Measurements from ENCODE around the gene ENPP7. TPM values are rescaled to one million over a fixed set of nuclear protein-coding genes. Genes with fewer than 3 reads are reported as not detected.
A peak's percentile ranks its signal among the peaks of the same experiment; 100 is the strongest.

Gene ENPP7
- total and polyA plus RNA-seq, 11 donors: not detected

DNA sequence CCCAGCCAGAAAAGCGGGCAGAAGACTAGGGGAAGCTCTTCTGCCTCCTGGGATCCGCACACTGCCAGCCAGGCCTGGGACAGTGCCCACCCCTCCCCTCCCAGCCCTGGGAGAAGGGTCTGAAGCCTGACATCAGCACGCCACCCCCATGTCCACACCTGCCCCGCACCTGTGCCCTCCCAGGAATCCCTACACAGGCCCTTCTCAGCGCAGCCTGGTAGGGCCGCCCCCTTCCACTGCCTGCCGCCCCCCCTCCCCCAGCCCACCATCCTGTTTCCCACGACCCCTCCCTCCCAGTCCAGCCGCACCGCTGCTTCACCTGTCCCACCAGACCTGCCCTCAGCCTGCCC lies 10.6 kb downstream of the ENPP7 start:
- peak in 1 of 5 donors; percentile 51 for DNase-seq
- no peak overlapping the region for H3K27ac ChIP-seq
- peak in 1 of 4 donors; percentile 3 for ATAC-seq
- peaks cover 0 to 17% (median 7%) of the 10 kb centered on the region in 12 donors for H3K4me1 ChIP-seq
- TF ChIP-seq, protein P1, sequence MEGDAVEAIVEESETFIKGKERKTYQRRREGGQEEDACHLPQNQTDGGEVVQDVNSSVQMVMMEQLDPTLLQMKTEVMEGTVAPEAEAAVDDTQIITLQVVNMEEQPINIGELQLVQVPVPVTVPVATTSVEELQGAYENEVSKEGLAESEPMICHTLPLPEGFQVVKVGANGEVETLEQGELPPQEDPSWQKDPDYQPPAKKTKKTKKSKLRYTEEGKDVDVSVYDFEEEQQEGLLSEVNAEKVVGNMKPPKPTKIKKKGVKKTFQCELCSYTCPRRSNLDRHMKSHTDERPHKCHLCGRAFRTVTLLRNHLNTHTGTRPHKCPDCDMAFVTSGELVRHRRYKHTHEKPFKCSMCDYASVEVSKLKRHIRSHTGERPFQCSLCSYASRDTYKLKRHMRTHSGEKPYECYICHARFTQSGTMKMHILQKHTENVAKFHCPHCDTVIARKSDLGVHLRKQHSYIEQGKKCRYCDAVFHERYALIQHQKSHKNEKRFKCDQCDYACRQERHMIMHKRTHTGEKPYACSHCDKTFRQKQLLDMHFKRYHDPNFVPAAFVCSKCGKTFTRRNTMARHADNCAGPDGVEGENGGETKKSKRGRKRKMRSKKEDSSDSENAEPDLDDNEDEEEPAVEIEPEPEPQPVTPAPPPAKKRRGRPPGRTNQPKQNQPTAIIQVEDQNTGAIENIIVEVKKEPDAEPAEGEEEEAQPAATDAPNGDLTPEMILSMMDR (IDR thresholded peaks at IDR 0.05): no peak
- TF ChIP-seq POLR2A (IDR thresholded peaks at IDR 0.05): no peak
- H3K4me3 ChIP-seq: no peak overlapping the region
- intact Hi-C loops (cut with DNase I): loop anchor here in 8 of 10 donors (5.0 to 10.0 kb wide), 10 partner anchors 36 to 253 kb away; partner anchors contain the start of genes CBX2 (in 2 of the 8), CBX8 (in 2 of the 8) and CBX4 (in 1 of the 8)
- WGBS, 4 donors: 37 to 50% (median 38%) methylated on average over 9 to 10 of the region's 10 CpGs
- no peaks in the 10 kb centered on the region for H3K9me3 ChIP-seq
- H3K36me3 ChIP-seq: no peaks in the 10 kb centered on the region
- peaks cover 11 to 70% (median 48%) of the 10 kb centered on the region in 9 donors for H3K27me3 ChIP-seq

DNA sequence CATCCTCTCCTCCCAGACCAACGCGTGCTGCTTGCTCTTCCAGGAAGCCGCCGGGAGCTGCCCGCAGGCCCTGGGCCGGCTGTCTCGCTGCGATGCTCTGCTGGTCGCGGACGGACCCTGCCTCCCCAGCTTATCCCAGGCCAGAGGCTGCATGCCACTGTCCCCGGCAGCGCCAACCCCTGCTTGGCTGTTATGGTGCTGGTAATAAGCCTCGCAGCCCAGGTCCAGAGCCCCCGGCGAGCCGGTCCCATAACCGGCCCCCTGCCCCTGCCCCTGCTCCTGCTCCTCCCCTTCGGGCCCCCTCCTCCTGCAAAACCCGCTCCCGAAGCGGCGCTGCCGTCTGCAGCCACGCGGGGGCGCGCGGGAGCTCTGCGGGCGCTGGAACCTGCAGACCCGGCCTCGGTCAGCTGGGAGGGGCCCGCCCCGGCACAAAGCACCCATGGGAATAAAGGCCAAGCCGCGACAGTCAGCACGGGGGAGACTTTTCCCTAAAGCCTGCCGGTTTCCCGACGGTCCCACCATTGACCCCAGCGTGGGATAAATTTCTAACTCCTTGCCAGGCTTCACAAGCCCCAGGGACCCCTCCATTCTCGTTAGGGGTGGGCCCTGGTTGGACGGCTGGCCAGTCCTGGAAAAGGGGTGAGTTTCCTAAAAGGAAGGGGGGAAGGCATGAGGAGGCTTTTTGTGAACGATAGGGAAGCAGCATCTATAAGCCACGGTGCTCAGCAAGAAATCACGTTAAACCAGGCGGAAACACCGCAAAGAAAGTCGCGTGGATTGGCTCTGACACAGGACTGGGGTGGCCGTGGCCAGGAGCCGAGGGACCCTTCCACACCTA lies 11.2 kb downstream of the ENPP7 start:
- DNase-seq (peak; percentile 62 to 88 (median 69)), ATAC-seq (peak in 3 of 4 donors; percentile 65 to 77 (median 70))
- peaks cover 16 to 71% (median 52%) of the 10 kb centered on the region in 9 donors for H3K27me3 ChIP-seq
- no peak for TF ChIP-seq POLR2A (IDR thresholded peaks at IDR 0.05)
- TF ChIP-seq, protein P1 (IDR thresholded peaks at IDR 0.05): peak; percentile 85 to 97 (median 93)
- no peak overlapping the region for H3K27ac ChIP-seq
- peaks cover 0 to 18% (median 7%) of the 10 kb centered on the region in 12 donors for H3K4me1 ChIP-seq
- intact Hi-C loops (cut with DNase I): loop anchor here in 8 of 10 donors (5.0 to 10.0 kb wide), 10 partner anchors 35 to 253 kb away; partner anchors contain the start of genes CBX2 (in 2 of the 8), CBX8 (in 2 of the 8) and CBX4 (in 1 of the 8)
- H3K9me3 ChIP-seq: no peaks in the 10 kb centered on the region
- H3K36me3 ChIP-seq: no peaks in the 10 kb centered on the region
- peak overlapping the region in 4 of 12 donors; percentile 21 to 32 (median 24) for H3K4me3 ChIP-seq
- WGBS, 4 donors: 10 to 18% (median 13%) methylated on average over 30 to 53 of the region's 53 CpGs

GRCh38 chr17:79742589-79742918 lies 11.8 kb downstream of the ENPP7 start:
- Histone ChIP-seq H3K4me3 (no peak overlapping the region), H3K4me1 (peaks cover 0 to 22% (median 10%) of the 10 kb centered on the region in 12 donors), H3K27ac (no peak overlapping the region), H3K27me3 (peaks cover 21 to 72% (median 53%) of the 10 kb centered on the region in 9 donors), H3K9me3 (no peaks in the 10 kb centered on the region), H3K36me3 (no peaks in the 10 kb centered on the region)
- no peak for DNase-seq
- WGBS, 4 donors: 89 to 100% (median 96%) methylated on average over 1 of the region's 1 CpG
- intact Hi-C loops (cut with DNase I): loop anchor here in 8 of 10 donors (5.0 to 10.0 kb wide), 10 partner anchors 35 to 252 kb away; partner anchors contain the start of genes CBX2 (in 2 of the 8), CBX8 (in 2 of the 8) and CBX4 (in 1 of the 8)
- TF ChIP-seq POLR2A (IDR thresholded peaks at IDR 0.05): no peak
- TF ChIP-seq, protein P1 (IDR thresholded peaks at IDR 0.05): no peak
- ATAC-seq: no peak

GRCh38 chr17:79742951-79743476 lies 12.3 kb downstream of the ENPP7 start:
- Histone ChIP-seq H3K27me3 (peaks cover 24 to 72% (median 53%) of the 10 kb centered on the region in 9 donors), H3K36me3 (no peaks in the 10 kb centered on the region), H3K4me1 (peaks cover 0 to 27% (median 12%) of the 10 kb centered on the region in 12 donors), H3K27ac (no peak overlapping the region), H3K9me3 (no peaks in the 10 kb centered on the region), H3K4me3 (no peak overlapping the region)
- DNase-seq (no peak), ATAC-seq (no peak)
- WGBS, 4 donors: 87 to 93% (median 90%) methylated on average over 3 to 7 of the region's 7 CpGs
- TF ChIP-seq POLR2A (IDR thresholded peaks at IDR 0.05): no peak
- TF ChIP-seq, protein P1 (IDR thresholded peaks at IDR 0.05): no peak
- intact Hi-C loops (cut with DNase I): loop anchor here in 8 of 10 donors (5.0 to 10.0 kb wide), 10 partner anchors 34 to 252 kb away; partner anchors contain the start of genes CBX2 (in 2 of the 8), CBX8 (in 2 of the 8) and CBX4 (in 1 of the 8)
